ENCODE results near the gene EPHB1. TPM values are rescaled to one million over a fixed set of nuclear protein-coding genes. Genes with fewer than 3 reads are reported as not detected.

Gene EPHB1
- polyA plus RNA-seq, 1 donor = 3.7 TPM

DNA sequence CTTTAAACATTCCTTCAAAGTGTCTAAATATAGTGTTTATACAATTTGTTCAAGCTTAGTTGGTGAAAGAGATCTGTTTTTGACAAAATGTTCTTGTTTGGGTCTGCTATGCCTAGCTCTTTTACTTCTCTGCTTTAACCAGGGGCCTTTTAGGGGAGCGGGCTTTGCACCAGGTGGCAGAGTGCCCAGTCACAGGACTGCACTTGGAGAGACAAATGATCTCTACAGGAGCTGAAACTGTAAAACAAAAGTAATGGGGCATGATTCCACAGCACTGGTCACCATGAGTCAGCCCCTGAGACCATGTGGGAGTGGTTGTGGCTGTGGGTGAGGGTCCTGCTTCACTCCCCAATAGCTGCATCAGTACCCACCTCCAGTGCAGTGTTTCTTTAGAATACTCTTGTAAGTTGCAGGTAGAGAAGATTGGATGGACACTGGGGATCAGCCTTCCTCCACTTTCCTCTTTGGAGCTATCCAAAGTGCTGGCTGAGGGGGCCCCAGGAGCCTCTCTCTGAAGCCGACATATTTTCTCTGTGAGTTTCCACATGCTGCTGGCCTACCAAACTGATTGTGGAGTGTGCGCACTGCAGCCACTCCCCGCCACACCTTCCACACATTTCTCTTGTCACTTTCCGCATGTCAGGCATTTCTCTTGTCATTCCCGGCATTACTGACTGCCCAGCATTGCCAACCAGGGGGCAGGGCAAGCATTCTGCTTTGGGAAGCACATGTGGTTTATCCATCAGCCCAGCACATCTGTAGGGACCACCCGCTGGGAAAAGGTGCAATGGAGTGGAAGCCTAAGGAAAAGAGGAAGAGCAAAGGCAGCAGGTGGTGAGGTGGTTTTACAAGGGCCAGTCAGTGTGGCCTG is 110.0 kb downstream of the EPHB1 start:
- no peaks in the 10 kb centered on the region for H3K27me3 ChIP-seq (ENCODE audit: control insufficient read depth, insufficient read depth, low read length)
- WGBS (ENCODE audit: insufficient coverage, low lambda C conversion rate) = 90% methylated on average over 2 of the region's 7 CpGs
- H3K27ac ChIP-seq (ENCODE audit: low read length) = no peak overlapping the region
- no peaks in the 10 kb centered on the region for H3K36me3 ChIP-seq (ENCODE audit: control insufficient read depth, insufficient read depth, low read length)
- H3K4me1 ChIP-seq (ENCODE audit: control insufficient read depth, insufficient read depth, low read length) = no peaks in the 10 kb centered on the region
- H3K9me3 ChIP-seq (ENCODE audit: control insufficient read depth, low read depth, low read length) = no peaks in the 10 kb centered on the region
- DNase-seq = no peak
- H3K4me3 ChIP-seq (ENCODE audit: low read length) = no peak overlapping the region

DNA sequence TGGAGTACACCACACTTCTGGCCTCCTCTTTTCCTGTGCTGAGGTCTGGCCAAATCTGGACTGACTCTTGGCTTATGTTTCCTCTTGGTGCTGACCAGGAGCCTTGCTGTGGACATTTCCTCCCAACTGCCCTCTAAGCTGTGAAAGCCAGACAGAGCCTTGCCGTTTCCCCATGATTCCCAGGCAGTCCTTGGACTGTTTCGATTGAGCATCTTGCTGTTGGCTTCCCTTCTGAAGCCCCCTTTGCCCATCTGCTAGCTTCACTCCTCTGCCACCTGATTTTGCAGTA is 110.5 kb downstream of the EPHB1 start:
- Histone ChIP-seq H3K36me3 (ENCODE audit: control insufficient read depth, insufficient read depth, low read length) (no peaks in the 10 kb centered on the region), H3K27ac (ENCODE audit: low read length) (no peak overlapping the region), H3K27me3 (ENCODE audit: control insufficient read depth, insufficient read depth, low read length) (no peaks in the 10 kb centered on the region), H3K4me1 (ENCODE audit: control insufficient read depth, insufficient read depth, low read length) (no peaks in the 10 kb centered on the region), H3K9me3 (ENCODE audit: control insufficient read depth, low read depth, low read length) (no peaks in the 10 kb centered on the region), H3K4me3 (ENCODE audit: low read length) (no peak overlapping the region)
- 90% methylated on average over 2 of the region's 2 CpGs for WGBS (ENCODE audit: insufficient coverage, low lambda C conversion rate)
- no peak for DNase-seq

DNA sequence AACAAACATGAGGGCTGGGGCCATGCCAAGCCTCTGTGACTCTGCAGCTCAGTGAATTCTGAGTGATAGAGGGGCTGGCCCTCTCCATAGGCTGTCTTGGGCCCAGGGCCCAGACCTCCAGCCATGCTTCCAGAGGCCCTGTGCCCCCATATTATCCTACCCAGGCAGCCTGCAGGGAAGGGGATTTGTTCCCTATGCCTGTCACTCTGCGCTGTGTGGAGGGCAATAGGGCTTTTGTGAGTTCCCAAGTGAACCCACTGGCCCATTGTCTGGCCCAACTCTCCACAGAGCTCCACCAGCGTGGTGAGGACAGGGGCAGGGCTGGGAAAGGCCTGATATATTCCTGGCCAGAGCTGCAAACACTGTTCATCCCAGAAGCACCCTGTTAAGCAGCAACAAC is 113.2 kb downstream of the EPHB1 start:
- no peaks in the 10 kb centered on the region for H3K27me3 ChIP-seq (ENCODE audit: control insufficient read depth, insufficient read depth, low read length)
- no peaks in the 10 kb centered on the region for H3K9me3 ChIP-seq (ENCODE audit: control insufficient read depth, low read depth, low read length)
- H3K4me1 ChIP-seq (ENCODE audit: control insufficient read depth, insufficient read depth, low read length) = no peaks in the 10 kb centered on the region
- H3K27ac ChIP-seq (ENCODE audit: low read length) = no peak overlapping the region
- no peak overlapping the region for H3K4me3 ChIP-seq (ENCODE audit: low read length)
- no peak for DNase-seq
- WGBS (ENCODE audit: insufficient coverage, low lambda C conversion rate) = no CpG with 5 or more reads among the region's 2 CpGs
- no peaks in the 10 kb centered on the region for H3K36me3 ChIP-seq (ENCODE audit: control insufficient read depth, insufficient read depth, low read length)

DNA sequence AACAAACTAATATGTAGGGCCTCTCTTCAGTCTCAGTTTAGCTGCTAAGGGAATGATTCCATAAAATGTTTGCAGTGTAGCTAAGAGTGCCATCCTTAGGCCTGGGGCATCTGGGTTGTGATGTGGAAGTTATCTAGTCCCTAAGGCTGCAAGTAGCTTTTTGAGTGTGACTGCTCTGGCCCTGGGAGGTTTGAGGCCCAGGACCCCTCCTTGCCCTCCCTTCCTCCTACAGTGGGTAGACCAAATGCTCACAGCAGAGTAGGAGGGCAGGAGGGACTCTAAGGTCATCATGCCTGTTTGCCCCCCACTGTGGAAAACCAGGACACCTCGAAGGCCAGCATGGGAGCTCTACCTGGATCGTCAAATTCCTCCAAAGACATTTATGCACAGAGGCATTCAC is 115.0 kb downstream of the EPHB1 start:
- no peaks in the 10 kb centered on the region for H3K36me3 ChIP-seq (ENCODE audit: control insufficient read depth, insufficient read depth, low read length)
- H3K4me3 ChIP-seq (ENCODE audit: low read length) = no peak overlapping the region
- no peak for DNase-seq
- H3K9me3 ChIP-seq (ENCODE audit: control insufficient read depth, low read depth, low read length) = no peaks in the 10 kb centered on the region
- no peaks in the 10 kb centered on the region for H3K4me1 ChIP-seq (ENCODE audit: control insufficient read depth, insufficient read depth, low read length)
- H3K27me3 ChIP-seq (ENCODE audit: control insufficient read depth, insufficient read depth, low read length) = no peaks in the 10 kb centered on the region
- no CpG with 5 or more reads among the region's 2 CpGs for WGBS (ENCODE audit: insufficient coverage, low lambda C conversion rate)
- H3K27ac ChIP-seq (ENCODE audit: low read length) = no peak overlapping the region

DNA sequence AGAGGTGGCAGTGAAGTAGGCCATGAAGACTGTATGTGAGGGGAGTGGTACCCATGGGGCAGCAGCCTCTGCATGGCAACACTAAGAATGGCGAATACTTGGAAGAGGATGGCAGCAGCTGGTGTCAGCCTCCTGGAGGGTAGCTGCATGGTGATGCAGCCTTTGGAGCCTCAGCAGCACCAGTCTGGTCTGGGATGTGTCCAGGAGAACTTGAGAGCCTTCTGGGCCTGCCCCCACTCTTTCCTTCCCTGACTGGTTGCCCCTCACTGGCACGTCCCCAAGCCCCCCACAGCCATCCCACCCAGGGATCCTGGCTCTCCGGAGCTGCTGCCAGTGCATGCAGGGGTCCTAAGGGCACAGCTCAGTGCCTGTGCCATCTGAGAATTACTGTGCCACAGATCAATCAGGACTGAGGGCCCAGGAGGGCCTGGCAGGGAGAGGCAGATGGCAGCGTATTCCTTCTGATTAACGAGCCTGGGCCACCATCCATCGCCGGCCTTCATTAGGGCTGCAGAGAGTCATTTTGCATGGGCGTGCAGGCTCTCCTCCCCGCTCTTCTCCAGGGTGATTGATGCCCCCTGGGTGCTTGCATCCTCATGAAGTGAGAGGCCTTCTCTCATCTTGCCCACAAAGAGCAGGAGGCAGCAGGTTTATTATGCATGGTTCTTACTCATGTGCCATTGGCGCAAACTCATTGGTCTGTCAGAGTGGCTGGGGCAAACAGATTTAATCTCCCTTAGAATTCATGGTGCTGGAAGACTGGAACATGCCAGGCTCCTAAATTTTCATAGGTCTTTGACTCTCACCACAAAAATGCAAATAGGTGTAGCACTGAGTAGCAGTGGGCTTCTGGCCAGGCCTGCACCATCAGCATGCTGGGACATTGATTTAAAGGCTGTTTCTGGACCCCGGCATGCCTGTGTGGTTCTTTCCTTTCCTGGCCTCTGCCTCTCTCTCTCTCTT is 116.8 kb downstream of the EPHB1 start:
- WGBS (ENCODE audit: insufficient coverage, low lambda C conversion rate) = no CpG with 5 or more reads among the region's 11 CpGs

DNA sequence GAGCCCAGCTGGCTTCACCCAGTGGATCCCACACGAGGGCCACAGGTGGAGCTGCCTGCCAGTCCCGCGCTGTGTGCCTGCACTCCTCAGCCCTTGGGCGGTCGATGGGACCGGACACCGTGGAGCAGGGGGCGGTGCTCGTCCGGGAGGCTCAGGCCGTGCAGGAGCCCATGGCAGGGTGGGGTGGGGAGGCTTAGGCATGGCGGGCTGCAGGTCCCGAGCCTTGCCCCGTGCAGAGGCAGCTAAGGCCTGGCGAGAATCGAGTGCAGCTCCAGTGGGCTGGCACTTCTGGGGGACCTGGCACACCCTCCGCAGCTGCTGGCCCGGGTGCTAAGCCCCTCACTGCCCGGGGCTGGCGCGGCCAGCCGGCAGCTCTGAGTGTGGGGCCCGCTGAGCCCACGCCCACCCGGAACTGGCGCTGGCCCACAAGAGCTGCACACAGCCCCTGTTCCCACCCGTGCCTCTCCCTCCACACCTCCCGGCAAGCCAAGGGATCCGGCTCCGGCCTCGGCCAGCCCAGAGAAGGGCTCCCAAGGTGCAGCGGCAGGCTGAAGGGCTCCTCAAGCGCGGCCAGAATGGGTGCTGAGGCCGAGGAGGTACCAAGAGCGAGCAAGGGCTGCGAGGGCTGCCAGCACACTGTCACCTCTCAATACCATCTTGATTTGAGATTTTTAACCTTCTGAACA is 121.4 kb downstream of the EPHB1 start:
- Histone ChIP-seq H3K4me1 (ENCODE audit: control insufficient read depth, insufficient read depth, low read length) (no peaks in the 10 kb centered on the region), H3K4me3 (ENCODE audit: low read length) (no peak overlapping the region), H3K36me3 (ENCODE audit: control insufficient read depth, insufficient read depth, low read length) (no peaks in the 10 kb centered on the region), H3K27me3 (ENCODE audit: control insufficient read depth, insufficient read depth, low read length) (no peaks in the 10 kb centered on the region), H3K9me3 (ENCODE audit: control insufficient read depth, low read depth, low read length) (peaks cover 7% of the 10 kb centered on the region), H3K27ac (ENCODE audit: low read length) (no peak overlapping the region)
- no CpG with 5 or more reads among the region's 37 CpGs for WGBS (ENCODE audit: insufficient coverage, low lambda C conversion rate)
- DNase-seq = no peak

More for the DNA sequence above, 116.8 kb downstream of the EPHB1 start:
- no peaks in the 10 kb centered on the region for H3K4me1 ChIP-seq (ENCODE audit: control insufficient read depth, insufficient read depth, low read length)
- no peaks in the 10 kb centered on the region for H3K36me3 ChIP-seq (ENCODE audit: control insufficient read depth, insufficient read depth, low read length)
- no peak overlapping the region for H3K4me3 ChIP-seq (ENCODE audit: low read length)
- no peaks in the 10 kb centered on the region for H3K27me3 ChIP-seq (ENCODE audit: control insufficient read depth, insufficient read depth, low read length)
- no peak overlapping the region for H3K27ac ChIP-seq (ENCODE audit: low read length)
- H3K9me3 ChIP-seq (ENCODE audit: control insufficient read depth, low read depth, low read length) = peaks cover 7% of the 10 kb centered on the region
- no peak for DNase-seq

DNA sequence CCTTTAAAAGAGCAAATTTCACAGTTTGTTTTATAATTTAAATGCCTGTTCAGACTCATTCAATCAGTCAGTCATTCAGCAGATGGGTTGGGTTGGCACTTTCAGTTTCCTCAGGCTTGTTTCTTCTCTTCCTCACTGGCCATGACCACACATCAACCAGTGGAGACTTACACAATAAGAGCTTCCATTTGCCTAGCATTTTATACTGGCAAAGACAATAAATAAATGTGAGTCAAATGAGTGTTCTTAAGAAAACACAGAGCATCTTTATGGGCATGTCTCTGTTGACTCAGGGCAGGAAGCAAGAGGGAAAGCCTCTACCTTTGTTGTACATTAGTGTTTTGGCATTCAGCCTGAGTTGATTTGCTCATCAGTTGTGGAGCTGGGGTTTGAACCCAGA is 122.6 kb downstream of the EPHB1 start:
- no peaks in the 10 kb centered on the region for H3K27me3 ChIP-seq (ENCODE audit: control insufficient read depth, insufficient read depth, low read length)
- no peak overlapping the region for H3K27ac ChIP-seq (ENCODE audit: low read length)
- DNase-seq = no peak
- no peaks in the 10 kb centered on the region for H3K4me1 ChIP-seq (ENCODE audit: control insufficient read depth, insufficient read depth, low read length)
- peaks cover 7% of the 10 kb centered on the region for H3K9me3 ChIP-seq (ENCODE audit: control insufficient read depth, low read depth, low read length)
- no peaks in the 10 kb centered on the region for H3K36me3 ChIP-seq (ENCODE audit: control insufficient read depth, insufficient read depth, low read length)
- no peak overlapping the region for H3K4me3 ChIP-seq (ENCODE audit: low read length)

DNA sequence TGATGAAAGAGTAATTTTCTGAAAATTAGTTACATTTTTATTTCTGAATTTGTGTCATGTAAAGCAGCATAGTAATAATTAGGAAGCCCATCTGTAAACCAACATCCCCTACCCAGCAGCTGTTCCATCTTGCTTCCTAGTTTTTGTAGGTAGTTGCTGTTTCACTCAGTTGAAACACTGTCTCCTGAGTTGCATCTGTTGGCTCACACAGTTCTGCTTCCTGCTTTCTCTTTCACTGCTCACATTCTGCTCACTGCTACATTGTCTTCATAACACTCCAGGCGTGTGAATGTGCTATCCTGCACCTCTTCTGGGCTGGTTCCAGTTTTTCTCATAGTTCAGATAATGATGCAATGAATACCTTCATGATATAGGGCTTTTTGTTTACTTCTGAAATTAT is 123.4 kb downstream of the EPHB1 start:
- no CpG with 5 or more reads among the region's 1 CpG for WGBS (ENCODE audit: insufficient coverage, low lambda C conversion rate)
- no peaks in the 10 kb centered on the region for H3K36me3 ChIP-seq (ENCODE audit: control insufficient read depth, insufficient read depth, low read length)
- DNase-seq = no peak
- H3K4me1 ChIP-seq (ENCODE audit: control insufficient read depth, insufficient read depth, low read length) = no peaks in the 10 kb centered on the region
- no peak overlapping the region for H3K4me3 ChIP-seq (ENCODE audit: low read length)
- H3K9me3 ChIP-seq (ENCODE audit: control insufficient read depth, low read depth, low read length) = peaks cover 7% of the 10 kb centered on the region
- no peak overlapping the region for H3K27ac ChIP-seq (ENCODE audit: low read length)
- H3K27me3 ChIP-seq (ENCODE audit: control insufficient read depth, insufficient read depth, low read length) = no peaks in the 10 kb centered on the region

DNA sequence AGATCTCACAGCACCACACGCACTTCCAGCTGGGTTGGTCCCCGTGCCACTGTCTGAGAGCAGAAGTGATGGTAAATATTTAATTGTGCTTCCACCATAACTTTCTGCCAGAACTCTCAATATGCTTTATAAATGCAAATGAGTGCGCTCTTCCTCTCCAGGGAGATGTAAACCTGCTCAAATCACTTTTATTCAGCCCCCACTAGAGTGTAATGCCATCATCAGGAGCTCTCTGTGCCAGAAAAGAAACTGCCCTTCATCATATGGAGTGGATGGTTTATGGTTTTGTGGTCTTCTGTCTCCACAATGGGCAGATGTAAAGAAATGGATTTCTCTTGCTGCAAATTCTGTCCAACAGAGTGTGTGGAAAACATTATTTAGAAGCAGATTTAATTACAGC is 127.0 kb downstream of the EPHB1 start:
- Histone ChIP-seq H3K4me1 (ENCODE audit: control insufficient read depth, insufficient read depth, low read length) (no peaks in the 10 kb centered on the region), H3K27ac (ENCODE audit: low read length) (no peak overlapping the region), H3K9me3 (ENCODE audit: control insufficient read depth, low read depth, low read length) (no peaks in the 10 kb centered on the region), H3K27me3 (ENCODE audit: control insufficient read depth, insufficient read depth, low read length) (no peaks in the 10 kb centered on the region), H3K36me3 (ENCODE audit: control insufficient read depth, insufficient read depth, low read length) (no peaks in the 10 kb centered on the region), H3K4me3 (ENCODE audit: low read length) (no peak overlapping the region)
- WGBS (ENCODE audit: insufficient coverage, low lambda C conversion rate) = no CpG with 5 or more reads among the region's 3 CpGs
- DNase-seq = no peak

DNA sequence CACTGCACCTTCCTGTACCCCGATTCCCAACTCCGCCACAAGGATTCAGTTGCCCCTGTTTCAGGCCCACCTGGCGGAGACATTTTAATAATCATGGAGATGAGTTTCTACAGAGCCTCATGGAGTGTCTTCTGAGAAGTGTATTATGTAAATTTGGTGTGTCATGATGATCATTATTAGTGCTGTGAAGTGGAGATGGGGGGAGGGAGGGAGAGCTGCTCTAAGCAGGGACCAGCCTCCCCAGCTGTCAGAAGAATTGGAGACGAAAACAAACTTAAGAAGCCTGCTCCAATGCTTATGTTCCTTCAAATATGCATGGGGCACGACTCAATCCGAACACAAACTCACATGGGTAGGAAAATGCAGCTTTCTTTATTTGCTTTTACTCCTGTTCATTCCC is 127.8 kb downstream of the EPHB1 start:
- H3K27me3 ChIP-seq (ENCODE audit: control insufficient read depth, insufficient read depth, low read length) = no peaks in the 10 kb centered on the region
- no peak overlapping the region for H3K4me3 ChIP-seq (ENCODE audit: low read length)
- 80% methylated on average over 1 of the region's 6 CpGs for WGBS (ENCODE audit: insufficient coverage, low lambda C conversion rate)
- no peak overlapping the region for H3K27ac ChIP-seq (ENCODE audit: low read length)
- no peaks in the 10 kb centered on the region for H3K9me3 ChIP-seq (ENCODE audit: control insufficient read depth, low read depth, low read length)
- no peaks in the 10 kb centered on the region for H3K36me3 ChIP-seq (ENCODE audit: control insufficient read depth, insufficient read depth, low read length)
- no peak for DNase-seq
- H3K4me1 ChIP-seq (ENCODE audit: control insufficient read depth, insufficient read depth, low read length) = no peaks in the 10 kb centered on the region
